PC-9 (cell line): ENCODE data around the gene ZC3H12C. TPM values are rescaled to one million over a fixed set of nuclear protein-coding genes. Genes with fewer than 3 reads are reported as not detected.

Experiments
- BruUV-seq: library from RNA; stranded (reverse); fragments of 400-500 nt; replicated peaks from 2 replicates; lab custom pipeline; 2021; lab: Mats Ljungman, UMichigan
- CTCF ChIA-PET: fragments of 300-600 bp; sonication (Branson Sonifier 250); formaldehyde crosslinking; loops from one replicate; lab custom pipeline; 2022; ENCODE audit warnings: antibody characterized with exemption; lab: Charles Lee
- POLR2A ChIA-PET: fragments of 300-600 bp; sonication (Branson Sonifier 250); formaldehyde crosslinking; loops from one replicate; lab custom pipeline; 2022; ENCODE audit warnings: antibody characterized with exemption; ENCODE audit not compliant: unreplicated experiment; lab: Charles Lee
- DNase-seq, 2 experiments: peaks; one replicate each; pipeline versions ENCODE4 v3.0.0 to v3.0.0-alpha.2; 2015 to 2022; ENCODE audit warnings: mixed read lengths in 1 of 2
- H2AFZ ChIP-seq: fragments of 200-600 bp; sonication (generic); 2 replicates; pipeline ENCODE4 v1.8.1; 2017; ENCODE audit warnings: antibody characterized with exemption
- H3F3A ChIP-seq: fragments of 200-600 bp; sonication (generic); 2 replicates; pipeline ENCODE4 v1.8.1; 2017; ENCODE audit warnings: antibody characterized with exemption, mild to moderate bottlenecking, low read depth; ENCODE audit not compliant: insufficient read depth
- H3K27ac ChIP-seq: fragments of 200-600 bp; sonication (generic); 2 replicates; pipeline ENCODE4 v1.6.1; 2016; ENCODE audit warnings: mixed run types
- H3K27me3 ChIP-seq: fragments of 200-600 bp; sonication (generic); 2 replicates; pipeline ENCODE4 v1.6.1; 2016; ENCODE audit warnings: low read depth, mixed run types; ENCODE audit not compliant: insufficient read depth
- H3K36me3 ChIP-seq: fragments of 200-600 bp; sonication (generic); 2 replicates; pipeline ENCODE4 v1.6.1; 2016; ENCODE audit warnings: low read depth, mixed run types
- H3K4me1 ChIP-seq: fragments of 200-600 bp; sonication (generic); replicated peaks from 2 replicates; pipeline ENCODE4 v1.6.1; 2016; ENCODE audit warnings: mixed run types; ENCODE audit not compliant: insufficient read depth
- H3K4me2 ChIP-seq: fragments of 200-600 bp; sonication (generic); 2 replicates; pipeline ENCODE4 v1.6.1; 2017; ENCODE audit warnings: mixed run types
- H3K4me3 ChIP-seq: fragments of 200-600 bp; sonication (generic); 2 replicates; pipeline ENCODE4 v1.6.1; 2016; ENCODE audit warnings: mixed run types
- H3K79me2 ChIP-seq: fragments of 200-600 bp; sonication (generic); 2 replicates; pipeline ENCODE4 v1.6.1; 2017; ENCODE audit warnings: low read depth, mixed run types
- H3K9me2 ChIP-seq: fragments of 200-600 bp; sonication (generic); 2 replicates; pipeline ENCODE4 v1.8.1; 2017; ENCODE audit warnings: mild to moderate bottlenecking; ENCODE audit not compliant: insufficient read depth
- H3K9me3 ChIP-seq: fragments of 200-600 bp; sonication (generic); 2 replicates; pipeline ENCODE4 v1.8.1; 2016; ENCODE audit warnings: low read depth; ENCODE audit not compliant: insufficient read depth
- H4K20me1 ChIP-seq: fragments of 200-600 bp; sonication (generic); 2 replicates; pipeline ENCODE4 v1.8.1; 2017; ENCODE audit not compliant: insufficient read depth
- EZH2 ChIP-seq: fragments of 200-600 bp; sonication (generic); IDR thresholded peaks from 2 replicates; pipeline ENCODE4 v1.8.0; 2017; ENCODE audit warnings: antibody characterized with exemption, low read depth
- intact Hi-C: fragments of 100-400 bp; cut with micrococcal nuclease; formaldehyde crosslinking; loops from one replicate; pipeline ENCODE4 v1.10.0; 2022; ENCODE audit not compliant: unreplicated experiment
- total RNA-seq: library from RNA; stranded (reverse); gene quantifications from 2 replicates; pipeline ENCODE4 v1.2.3, GENCODE V29; 2021
- TF ChIP-seq, protein P1 (sequence below): fragments of 200-600 bp; sonication (generic); conservative IDR thresholded peaks from 2 replicates; pipeline ENCODE4 v1.6.1; 2017; ENCODE audit warnings: mixed run types, antibody characterized with exemption, mild to moderate bottlenecking, moderate library complexity

ZC3H12C gene
- total RNA-seq, 1 experiment from 2014 or later = 12.4 TPM

DNA sequence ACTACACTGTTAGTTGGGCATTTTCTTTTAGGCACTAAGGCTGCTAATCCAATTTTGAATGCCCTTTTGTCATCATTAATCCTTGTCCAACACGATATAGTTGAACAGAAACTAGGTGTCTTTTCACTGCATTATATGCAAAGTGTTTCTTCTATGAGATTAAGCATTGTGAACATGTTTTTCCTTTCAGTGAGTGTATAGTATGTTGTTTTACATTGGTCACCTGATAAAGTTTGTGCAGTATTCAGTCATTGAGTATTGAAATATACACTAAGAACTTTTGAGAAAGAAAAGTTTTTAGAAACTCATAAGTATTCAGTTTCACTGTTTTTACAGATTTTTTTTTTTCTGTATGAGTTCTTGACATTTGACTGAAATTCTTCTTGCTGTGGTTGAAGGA lies 59.0 kb downstream of the ZC3H12C start:
- Histone ChIP-seq H3K4me2 (no peak overlapping the region), H3K27me3 (no peaks in the 10 kb centered on the region), H3K4me3 (no peak overlapping the region), H3K4me1 (peaks cover 31% of the 10 kb centered on the region), H3K79me2 (peaks cover 53% of the 10 kb centered on the region), H3F3A (peaks cover 29% of the 10 kb centered on the region), H3K36me3 (peaks cover 55% of the 10 kb centered on the region), H4K20me1 (no peaks in the 10 kb centered on the region; the same call in 1 of the 2 replicates), H3K9me3 (0 out of 2 replicates have a peak, but pooled peaks cover 5% of the 10 kb centered on the region), H2AFZ (no peak overlapping the region), H3K9me2 (no peaks in the 10 kb centered on the region; the same call in 1 of the 2 replicates), H3K27ac (peak overlapping the region; percentile 6; the same call in 1 of the 2 replicates)
- TF ChIP-seq EZH2 = no peak
- TF ChIP-seq, protein P1, sequence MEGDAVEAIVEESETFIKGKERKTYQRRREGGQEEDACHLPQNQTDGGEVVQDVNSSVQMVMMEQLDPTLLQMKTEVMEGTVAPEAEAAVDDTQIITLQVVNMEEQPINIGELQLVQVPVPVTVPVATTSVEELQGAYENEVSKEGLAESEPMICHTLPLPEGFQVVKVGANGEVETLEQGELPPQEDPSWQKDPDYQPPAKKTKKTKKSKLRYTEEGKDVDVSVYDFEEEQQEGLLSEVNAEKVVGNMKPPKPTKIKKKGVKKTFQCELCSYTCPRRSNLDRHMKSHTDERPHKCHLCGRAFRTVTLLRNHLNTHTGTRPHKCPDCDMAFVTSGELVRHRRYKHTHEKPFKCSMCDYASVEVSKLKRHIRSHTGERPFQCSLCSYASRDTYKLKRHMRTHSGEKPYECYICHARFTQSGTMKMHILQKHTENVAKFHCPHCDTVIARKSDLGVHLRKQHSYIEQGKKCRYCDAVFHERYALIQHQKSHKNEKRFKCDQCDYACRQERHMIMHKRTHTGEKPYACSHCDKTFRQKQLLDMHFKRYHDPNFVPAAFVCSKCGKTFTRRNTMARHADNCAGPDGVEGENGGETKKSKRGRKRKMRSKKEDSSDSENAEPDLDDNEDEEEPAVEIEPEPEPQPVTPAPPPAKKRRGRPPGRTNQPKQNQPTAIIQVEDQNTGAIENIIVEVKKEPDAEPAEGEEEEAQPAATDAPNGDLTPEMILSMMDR = no peak
- no peak for DNase-seq
- no TSS peak for BruUV-seq
- POLR2A ChIA-PET = no interaction called here
- CTCF ChIA-PET = no interaction called here
- intact Hi-C loops = no loop called here

GRCh38 chr11:110153474-110153873 lies 60.3 kb downstream of the ZC3H12C start:
- Histone ChIP-seq H3K9me2 (no peaks in the 10 kb centered on the region; the same call in 1 of the 2 replicates), H4K20me1 (no peaks in the 10 kb centered on the region; the same call in 1 of the 2 replicates), H2AFZ (no peak overlapping the region), H3K36me3 (peaks cover 58% of the 10 kb centered on the region), H3K4me1 (peaks cover 19% of the 10 kb centered on the region), H3F3A (peaks cover 19% of the 10 kb centered on the region), H3K4me3 (no peak overlapping the region), H3K27ac (no peak overlapping the region), H3K9me3 (0 out of 2 replicates have a peak, but pooled peaks cover 5% of the 10 kb centered on the region), H3K27me3 (no peaks in the 10 kb centered on the region), H3K4me2 (no peak overlapping the region), H3K79me2 (peaks cover 53% of the 10 kb centered on the region)
- intact Hi-C loops = no loop called here
- TF ChIP-seq, protein P1 = no peak
- TF ChIP-seq EZH2 = no peak
- BruUV-seq = no TSS peak
- POLR2A ChIA-PET = no interaction called here
- no peak for DNase-seq
- CTCF ChIA-PET = no interaction called here

DNA sequence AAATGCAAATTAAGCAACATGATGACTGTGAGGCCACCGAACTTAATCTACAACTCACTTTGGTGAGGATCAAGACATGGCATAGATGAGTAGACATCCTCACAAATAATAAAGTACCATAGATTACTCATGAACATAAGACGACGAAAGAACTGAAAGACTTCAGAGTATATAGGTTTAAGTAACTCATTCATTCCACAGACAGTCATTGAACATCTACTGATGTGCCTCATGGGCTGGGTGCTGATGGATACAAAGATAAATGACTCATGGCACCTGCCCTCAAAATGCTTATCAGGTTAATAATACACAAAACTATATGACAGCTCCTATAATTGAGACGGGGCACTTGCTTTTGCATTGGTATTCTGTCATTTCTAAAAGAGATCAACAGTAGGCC lies 63.3 kb downstream of the ZC3H12C start:
- Histone ChIP-seq H3K4me1 (no peaks in the 10 kb centered on the region), H3K27ac (no peak overlapping the region), H3K4me3 (no peak overlapping the region), H2AFZ (no peak overlapping the region), H3K36me3 (peaks cover 74% of the 10 kb centered on the region), H3K27me3 (no peaks in the 10 kb centered on the region), H3K4me2 (no peak overlapping the region), H4K20me1 (no peaks in the 10 kb centered on the region; the same call in 1 of the 2 replicates), H3K9me2 (no peaks in the 10 kb centered on the region), H3K9me3 (0 out of 2 replicates have a peak, but pooled peaks cover 2% of the 10 kb centered on the region), H3K79me2 (peaks cover 27% of the 10 kb centered on the region), H3F3A (peaks cover 19% of the 10 kb centered on the region)
- no TSS peak for BruUV-seq
- no peak for DNase-seq
- intact Hi-C loops = no loop called here
- POLR2A ChIA-PET = no interaction called here
- TF ChIP-seq, protein P1 = no peak
- no peak for TF ChIP-seq EZH2
- CTCF ChIA-PET = no interaction called here
